K562 (cell line): ENCODE results near the gene CCDC3. TPM values are rescaled to one million over a fixed set of nuclear protein-coding genes. Genes with fewer than 3 reads are reported as not detected.

ENCODE experiments used
- ATAC-seq: fragments of 200-7000 bp; cut with Tn5 transposase; 3 replicates; pipeline ENCODE4 v1.9.1; 2020; ENCODE audit warnings: moderate library complexity
- BruUV-seq: library from RNA; stranded (reverse); fragments of 400-500 nt; replicated peaks from 2 replicates; lab custom pipeline; 2021; lab: Mats Ljungman, UMichigan
- CTCF ChIA-PET: fragments of 300-600 bp; formaldehyde crosslinking; extraction: SDS; loops from one replicate; lab custom pipeline; 2021; ENCODE audit warnings: low intra/inter-chr PET ratio; lab: Yijun Ruan, JAX
- POLR2A ChIA-PET: fragments of 300-600, 350-650 bp; sonication (Branson Sonifier 250); formaldehyde crosslinking; extraction: SDS; loops from one replicate; lab custom pipeline; 2021; ENCODE audit warnings: antibody characterized with exemption, inconsistent platforms; lab: Yijun Ruan, JAX
- DNase-seq, 4 experiments: peaks; one replicate each; pipeline versions ENCODE4 v3.0.0 to v3.0.0-alpha.2; 2011 to 2018; ENCODE audit warnings: low spot score in 3 of 4, mixed read lengths in 3 of 4; ENCODE audit errors: extremely low read depth in 1 of 4
- FAIRE-seq: peaks from 2 replicates; lab custom pipeline; 2011; peaks lifted over from hg19 to GRCh38; lab: Jason Lieb, UNC
- H2AFZ ChIP-seq: 2 replicates; pipeline ENCODE4 v1.6.0; 2011; ENCODE audit warnings: low read depth, low read length, control low read depth, inconsistent platforms
- H3K27ac ChIP-seq: fragments of 200-600 bp; 3 replicates; pipeline ENCODE4 v1.8.0; 2011; ENCODE audit warnings: low read depth, mild to moderate bottlenecking, control low read depth, inconsistent platforms, low read length, moderate library complexity, mixed read lengths; ENCODE audit errors: extremely low read depth
- H3K27me3 ChIP-seq, 2 experiments: fragments of 300-600 bp in 1 of 2; 2 replicates in 1 of 2; 3 replicates in 1 of 2; pipeline versions ENCODE4 v1.6.0 to v1.8.0; 2011; ENCODE audit warnings: inconsistent platforms in 2 of 2, low read length in 2 of 2, mild to moderate bottlenecking in 1 of 2, mixed read lengths in 1 of 2, moderate library complexity in 1 of 2; ENCODE audit not compliant: control insufficient read depth in 2 of 2, insufficient read depth in 2 of 2
- H3K36me3 ChIP-seq: fragments of 300-600 bp; 3 replicates; pipeline ENCODE4 v1.8.0; 2011; ENCODE audit warnings: mild to moderate bottlenecking, low read length, inconsistent platforms; ENCODE audit not compliant: control insufficient read depth, insufficient read depth
- H3K4me1 ChIP-seq, 2 experiments: fragments of 200-600 bp in 1 of 2; replicated peaks in 1 of 2; 2 replicates in 1 of 2; 3 replicates in 1 of 2; pipeline versions ENCODE4 v1.5.1 to v1.8.0; 2011; ENCODE audit warnings: inconsistent platforms in 2 of 2, low read length in 2 of 2, mild to moderate bottlenecking in 1 of 2, mixed read lengths in 1 of 2, moderate library complexity in 1 of 2; ENCODE audit not compliant: control insufficient read depth in 2 of 2, insufficient read depth in 2 of 2
- H3K4me2 ChIP-seq: 2 replicates; pipeline ENCODE4 v1.6.1; 2011; ENCODE audit warnings: low read length, control low read depth, inconsistent platforms, mixed read lengths; ENCODE audit not compliant: insufficient read depth
- H3K4me3 ChIP-seq: fragments of 200-600 bp; sonication (generic), shearing (Covaris generic); 2 replicates; pipeline ENCODE4 v1.5.1; 2016; ENCODE audit warnings: control low read depth, inconsistent platforms
- H3K79me2 ChIP-seq: fragments of 200-600 bp; 3 replicates; pipeline ENCODE4 v1.8.0; 2011; ENCODE audit warnings: low read length, inconsistent platforms; ENCODE audit not compliant: control insufficient read depth, insufficient read depth
- H3K9ac ChIP-seq, 2 experiments: 2 replicates each; pipeline versions ENCODE4 v1.6.0 to v1.6.1; 2011; ENCODE audit warnings: low read depth in 2 of 2, low read length in 2 of 2, control low read depth in 1 of 2, inconsistent platforms in 1 of 2, mild to moderate bottlenecking in 1 of 2, mixed read lengths in 1 of 2; ENCODE audit not compliant: insufficient read depth in 1 of 2
- H3K9me1 ChIP-seq: one replicate; pipeline ENCODE4 v1.6.0; 2011; ENCODE audit warnings: inconsistent platforms, mild to moderate bottlenecking, low read length, moderate library complexity; ENCODE audit not compliant: control insufficient read depth, insufficient read depth
- H3K9me3 ChIP-seq: replicated peaks from 2 replicates; pipeline ENCODE4 v1.5.1; 2011; ENCODE audit warnings: low read depth, low read length, inconsistent platforms; ENCODE audit not compliant: control insufficient read depth, insufficient read depth
- H4K20me1 ChIP-seq: replicated peaks from 2 replicates; pipeline ENCODE4 v1.6.1; 2011; ENCODE audit warnings: low read length, inconsistent platforms, mixed read lengths; ENCODE audit not compliant: control insufficient read depth, insufficient read depth
- CBX3 ChIP-seq, 2 experiments: IDR thresholded peaks; 1 replicate in 1 of 2; 2 replicates in 1 of 2; pipeline ENCODE4 v1.6.1; 2012; ENCODE audit warnings: inconsistent platforms in 2 of 2, low read length in 2 of 2, borderline replicate concordance in 1 of 2, control low read depth in 1 of 2
- HDAC3 ChIP-seq: fragments of 450-650 bp; IDR thresholded peaks from 2 replicates; pipeline ENCODE4 v1.6.1; 2018; ENCODE audit warnings: borderline replicate concordance, mild to moderate bottlenecking, moderate library complexity; ENCODE audit not compliant: partially characterized antibody
- HNRNPH1 ChIP-seq: fragments of 200-400 bp; formaldehyde crosslinking; optimal IDR thresholded peaks from 2 replicates; pipeline ENCODE3; 2017; ENCODE audit warnings: low read depth, mild to moderate bottlenecking, low read length, moderate library complexity
- IFI16 ChIP-seq: fragments of 250-450 bp; sonication (Bioruptor Pico); IDR thresholded peaks from 2 replicates; pipeline ENCODE4 v2.1.2; 2022; ENCODE audit warnings: mild to moderate bottlenecking, inconsistent platforms
- JUNB ChIP-seq: fragments of 450-650 bp; formaldehyde crosslinking; conservative IDR thresholded peaks from 2 replicates; pipeline ENCODE4 v1.4.0; 2020; ENCODE audit warnings: mild to moderate bottlenecking
- KAT8 ChIP-seq: fragments of 450-650 bp; IDR thresholded peaks from 2 replicates; pipeline ENCODE4 v1.6.1; 2016; ENCODE audit warnings: low read depth, mild to moderate bottlenecking
- POLR2A ChIP-seq: fragments of 450-650 bp; conservative IDR thresholded peaks from 2 replicates; pipeline ENCODE4 v1.6.1; 2016
- POLR2B ChIP-seq: fragments of 450-650 bp; IDR thresholded peaks from 2 replicates; pipeline ENCODE4 v1.6.1; 2018; ENCODE audit warnings: low read depth; ENCODE audit not compliant: partially characterized antibody
- ZNF165 ChIP-seq: fragments of 250-450 bp; sonication (Bioruptor Pico); IDR thresholded peaks from 2 replicates; pipeline ENCODE4 v1.4.0; 2020; ENCODE audit warnings: borderline replicate concordance
- WGBS: fragments of 100-300 bp; shearing (Covaris generic); methylation state at CpG from one replicate; pipeline ENCODE4 v1.1.6; 2016; ENCODE audit warnings: low coverage, mixed read lengths; ENCODE audit not compliant: insufficient coverage; ENCODE audit errors: missing lambda C conversion rate; 5-methylcytosine and 5-hydroxymethylcytosine counted together
- in situ Hi-C: fragments of 300-500 bp; cut with MboI; formaldehyde crosslinking; loops from 4 replicates; pipeline ENCODE4 v1.15.0; 2018; ENCODE audit warnings: inconsistent platforms, mixed read lengths
- intact Hi-C: fragments of 100-400 bp; cut with micrococcal nuclease; formaldehyde crosslinking; loops from 2 replicates; pipeline ENCODE4 v1.14.2; 2022
- polyA plus RNA-seq, 8 experiments: library from polyadenylated mRNA; depleted of rRNA in 4 of 8; stranded (reverse) in 5 of 8; unstranded in 3 of 8; fragments of >200 nt; fragmentation: Nextera tagmentation in 2 of 8; fragmentation: Illumina TruSeq in 1 of 8; extraction: Ambion mirVana in 2 of 8; extraction: Trizol in 1 of 8; gene quantifications; 2 replicates each; pipeline versions ENCODE4 v1.2.1 to v1.2.3, GENCODE V29; 2011 to 2014; ENCODE audit warnings: inconsistent platforms in 1 of 8, missing spikeins in 1 of 8
- total RNA-seq, 7 experiments: library from RNA; depleted of rRNA in 6 of 7; stranded (reverse); fragments of >200 nt in 6 of 7; fragmentation: Illumina TruSeq in 2 of 7; extraction: Trizol in 2 of 7; gene quantifications; 2 replicates each; pipeline versions ENCODE4 v1.2.1 to v1.2.3, GENCODE V29; 2011 to 2021; ENCODE audit warnings: low replicate concordance in 1 of 7
- TF ChIP-seq, protein P1 (sequence below), 2 experiments: fragments of 250-450 bp in 1 of 2; fragments of 450-650 bp in 1 of 2; sonication (Bioruptor Pico) in 1 of 2; IDR thresholded peaks; 2 replicates each; pipeline versions ENCODE4 v1.6.1 to v1.8.0; 2016 to 2021; ENCODE audit warnings: mild to moderate bottlenecking in 2 of 2, moderate library complexity in 2 of 2, missing compliant biosample characterization in 1 of 2, missing genetic modification characterization in 1 of 2
- TF ChIP-seq, protein P2 (sequence below): fragments of 250-450 bp; sonication (Bioruptor Pico); IDR thresholded peaks from 2 replicates; pipeline ENCODE4 v1.8.0; 2021; ENCODE audit warnings: mild to moderate bottlenecking, moderate library complexity
- TF ChIP-seq, protein P3 (sequence below): sonication (generic); formaldehyde crosslinking; IDR thresholded peaks from 2 replicates; pipeline ENCODE4 v1.8.1; 2022; ENCODE audit warnings: missing genetic modification reagents
- TF ChIP-seq, protein P4 (sequence below): fragments of 450-650 bp; IDR thresholded peaks from 2 replicates; pipeline ENCODE4 v1.6.1; 2016; ENCODE audit warnings: borderline replicate concordance
- TF ChIP-seq, protein P5 (sequence below), 2 experiments: fragments of 450-650 bp in 1 of 2; sonication (generic) in 1 of 2; formaldehyde crosslinking; conservative IDR thresholded peaks; 2 replicates each; pipeline versions ENCODE4 v1.4.0 to v1.8.1; 2020 to 2022; ENCODE audit warnings: mild to moderate bottlenecking in 1 of 2, missing genetic modification reagents in 1 of 2

Gene CCDC3
- total and polyA plus RNA-seq, 9 of the 15 experiments (the other 6 are each of a cell fraction or from before 2014, with no cell fraction given) = not detected

DNA sequence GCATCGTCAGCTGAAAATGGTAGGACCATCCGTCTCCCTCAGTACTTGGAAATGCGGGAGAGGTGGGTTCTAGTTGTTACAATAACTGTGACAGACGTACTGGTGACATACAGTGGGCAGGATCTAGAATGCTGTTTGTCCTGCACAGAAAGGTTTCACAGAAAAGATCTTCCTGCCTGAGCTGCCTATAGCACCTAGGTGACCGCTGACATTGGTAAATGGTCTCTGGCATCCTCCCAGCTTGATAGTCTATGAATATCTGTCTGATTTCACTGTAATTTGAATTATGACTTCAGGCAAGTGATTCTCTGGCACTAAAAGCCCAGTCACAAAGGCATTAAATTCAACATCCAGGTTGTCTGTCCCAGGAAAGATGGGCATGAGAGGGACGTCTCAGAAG lies 38.2 kb upstream of the CCDC3 start (continued):
- TF ChIP-seq, protein P1, sequence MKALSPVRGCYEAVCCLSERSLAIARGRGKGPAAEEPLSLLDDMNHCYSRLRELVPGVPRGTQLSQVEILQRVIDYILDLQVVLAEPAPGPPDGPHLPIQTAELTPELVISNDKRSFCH (CRISPR knock-in tag; IDR thresholded peaks at IDR 0.05) = no peak
- TF ChIP-seq, protein P1 (tag; IDR thresholded peaks at IDR 0.05) = no peak
- no peak for TF ChIP-seq POLR2B
- no peak for TF ChIP-seq POLR2A
- TF ChIP-seq, protein P2, sequence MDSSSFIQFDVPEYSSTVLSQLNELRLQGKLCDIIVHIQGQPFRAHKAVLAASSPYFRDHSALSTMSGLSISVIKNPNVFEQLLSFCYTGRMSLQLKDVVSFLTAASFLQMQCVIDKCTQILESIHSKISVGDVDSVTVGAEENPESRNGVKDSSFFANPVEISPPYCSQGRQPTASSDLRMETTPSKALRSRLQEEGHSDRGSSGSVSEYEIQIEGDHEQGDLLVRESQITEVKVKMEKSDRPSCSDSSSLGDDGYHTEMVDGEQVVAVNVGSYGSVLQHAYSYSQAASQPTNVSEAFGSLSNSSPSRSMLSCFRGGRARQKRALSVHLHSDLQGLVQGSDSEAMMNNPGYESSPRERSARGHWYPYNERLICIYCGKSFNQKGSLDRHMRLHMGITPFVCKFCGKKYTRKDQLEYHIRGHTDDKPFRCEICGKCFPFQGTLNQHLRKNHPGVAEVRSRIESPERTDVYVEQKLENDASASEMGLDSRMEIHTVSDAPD (CRISPR knock-in tag) = no peak

DNA sequence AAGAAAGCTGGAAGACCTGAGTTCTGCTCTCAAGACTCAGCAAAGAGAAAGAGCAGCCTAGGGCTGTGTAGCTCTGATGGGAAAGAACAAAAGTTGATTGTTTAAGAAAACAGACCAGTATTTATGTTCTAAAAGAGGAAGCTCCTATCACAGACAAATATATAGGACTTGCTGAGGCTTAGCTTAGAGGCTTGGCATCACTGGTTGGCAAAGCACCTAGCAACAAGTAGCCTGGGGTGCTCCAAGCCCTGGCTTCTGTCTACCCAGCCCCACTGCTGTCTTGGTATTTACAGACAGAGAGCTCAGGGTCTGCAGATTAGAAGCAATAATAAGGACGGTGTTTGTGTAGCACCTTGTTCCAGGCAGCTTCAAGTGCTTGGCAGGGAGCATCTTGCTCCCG lies 36.9 kb upstream of the CCDC3 start:
- in situ Hi-C loops (no loop called here), intact Hi-C loops (no loop called here)
- Histone ChIP-seq H3K9me3 (no peaks in the 10 kb centered on the region), H3K27ac (no peak overlapping the region), H3K36me3 (no peaks in the 10 kb centered on the region), H3K79me2 (no peaks in the 10 kb centered on the region), H3K9ac (no peak overlapping the region), H3K4me1 (peaks cover 0 to 6% of the 10 kb centered on the region in 2 experiments; a peak in 2 of 5 replicates), H3K27me3 (peaks cover 0 to 2% of the 10 kb centered on the region in 2 experiments; a peak in 2 of 5 replicates), H2AFZ (no peak overlapping the region), H3K9me1 (no peaks in the 10 kb centered on the region), H4K20me1 (0 out of 2 replicates have a peak, but pooled peaks cover 4% of the 10 kb centered on the region), H3K4me2 (no peak overlapping the region), H3K4me3 (no peak overlapping the region)
- BruUV-seq = no TSS peak
- ATAC-seq (no peak), DNase-seq (no peak), FAIRE-seq (no peak)
- 6% methylated on average over 2 of the region's 2 CpGs for WGBS
- ChIA-PET POLR2A (no interaction called here), CTCF (no interaction called here)
- TF ChIP-seq, protein P3, sequence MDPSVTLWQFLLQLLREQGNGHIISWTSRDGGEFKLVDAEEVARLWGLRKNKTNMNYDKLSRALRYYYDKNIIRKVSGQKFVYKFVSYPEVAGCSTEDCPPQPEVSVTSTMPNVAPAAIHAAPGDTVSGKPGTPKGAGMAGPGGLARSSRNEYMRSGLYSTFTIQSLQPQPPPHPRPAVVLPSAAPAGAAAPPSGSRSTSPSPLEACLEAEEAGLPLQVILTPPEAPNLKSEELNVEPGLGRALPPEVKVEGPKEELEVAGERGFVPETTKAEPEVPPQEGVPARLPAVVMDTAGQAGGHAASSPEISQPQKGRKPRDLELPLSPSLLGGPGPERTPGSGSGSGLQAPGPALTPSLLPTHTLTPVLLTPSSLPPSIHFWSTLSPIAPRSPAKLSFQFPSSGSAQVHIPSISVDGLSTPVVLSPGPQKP (CRISPR knock-in tag) = no peak
- no peak for TF ChIP-seq ZNF165 (CRISPR knock-in tag)
- TF ChIP-seq, protein P4, sequence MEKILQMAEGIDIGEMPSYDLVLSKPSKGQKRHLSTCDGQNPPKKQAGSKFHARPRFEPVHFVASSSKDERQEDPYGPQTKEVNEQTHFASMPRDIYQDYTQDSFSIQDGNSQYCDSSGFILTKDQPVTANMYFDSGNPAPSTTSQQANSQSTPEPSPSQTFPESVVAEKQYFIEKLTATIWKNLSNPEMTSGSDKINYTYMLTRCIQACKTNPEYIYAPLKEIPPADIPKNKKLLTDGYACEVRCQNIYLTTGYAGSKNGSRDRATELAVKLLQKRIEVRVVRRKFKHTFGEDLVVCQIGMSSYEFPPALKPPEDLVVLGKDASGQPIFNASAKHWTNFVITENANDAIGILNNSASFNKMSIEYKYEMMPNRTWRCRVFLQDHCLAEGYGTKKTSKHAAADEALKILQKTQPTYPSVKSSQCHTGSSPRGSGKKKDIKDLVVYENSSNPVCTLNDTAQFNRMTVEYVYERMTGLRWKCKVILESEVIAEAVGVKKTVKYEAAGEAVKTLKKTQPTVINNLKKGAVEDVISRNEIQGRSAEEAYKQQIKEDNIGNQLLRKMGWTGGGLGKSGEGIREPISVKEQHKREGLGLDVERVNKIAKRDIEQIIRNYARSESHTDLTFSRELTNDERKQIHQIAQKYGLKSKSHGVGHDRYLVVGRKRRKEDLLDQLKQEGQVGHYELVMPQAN = no peak
- no peak for TF ChIP-seq CBX3 (IDR thresholded peaks at IDR 0.05; ENCODE audit: borderline replicate concordance in 1 of 2, low read length in 2 of 2)
- no peak for TF ChIP-seq JUNB (CRISPR knock-in tag)
- no peak for TF ChIP-seq HNRNPH1
- TF ChIP-seq IFI16 (CRISPR knock-in tag) = no peak
- TF ChIP-seq, protein P5, sequence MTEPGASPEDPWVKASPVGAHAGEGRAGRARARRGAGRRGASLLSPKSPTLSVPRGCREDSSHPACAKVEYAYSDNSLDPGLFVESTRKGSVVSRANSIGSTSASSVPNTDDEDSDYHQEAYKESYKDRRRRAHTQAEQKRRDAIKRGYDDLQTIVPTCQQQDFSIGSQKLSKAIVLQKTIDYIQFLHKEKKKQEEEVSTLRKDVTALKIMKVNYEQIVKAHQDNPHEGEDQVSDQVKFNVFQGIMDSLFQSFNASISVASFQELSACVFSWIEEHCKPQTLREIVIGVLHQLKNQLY (CRISPR knock-in tag; conservative IDR thresholded peaks at IDR 0.05) = no peak
- no peak for TF ChIP-seq KAT8
- TF ChIP-seq HDAC3 = no peak
